Ascending aorta (tissue), 2 donors: Measurements from ENCODE around the gene ANKS3. TPM values are rescaled to one million over a fixed set of nuclear protein-coding genes. Genes with fewer than 3 reads are reported as not detected.

Experiments used
- DNase-seq, 2 donors: peaks; one replicate each; pipeline ENCODE4 v3.0.0-alpha.2; 2019; ENCODE audit warnings: low spot score in 2 of 2
- H3K27ac ChIP-seq, 2 donors: fragments of 200-600 bp; sonication (generic); one replicate each; pipeline ENCODE4 v1.5.1; 2016 to 2017; ENCODE audit warnings: mild to moderate bottlenecking in 1 of 2
- H3K27me3 ChIP-seq: fragments of 200-600 bp; sonication (generic); one replicate; pipeline ENCODE4 v1.5.1; 2017
- H3K36me3 ChIP-seq, 2 donors: fragments of 200-600 bp; sonication (generic); one replicate each; pipeline ENCODE4 v1.5.1; 2016
- H3K4me1 ChIP-seq, 2 donors: fragments of 200-600 bp; sonication (generic); one replicate each; pipeline ENCODE4 v1.5.1; 2016 to 2017; ENCODE audit warnings: mild to moderate bottlenecking in 1 of 2
- H3K4me3 ChIP-seq, 2 donors: fragments of 200-600 bp; sonication (generic); one replicate each; pipeline ENCODE4 v1.5.1; 2016 to 2017; ENCODE audit warnings: mild to moderate bottlenecking in 1 of 2
- H3K9me3 ChIP-seq, 2 donors: fragments of 200-600 bp; sonication (generic); one replicate each; pipeline ENCODE4 v1.5.1; 2016
- CTCF ChIP-seq, 3 experiments: fragments of 200-600 bp in 2 of 3; fragments of 450-650 bp in 1 of 3; sonication (generic) in 2 of 3; IDR thresholded peaks; one replicate each; pipeline ENCODE4 v1.5.1; 2016 to 2019; ENCODE audit warnings: antibody characterized with exemption in 3 of 3, mild to moderate bottlenecking in 1 of 3, moderate library complexity in 1 of 3
- intact Hi-C: fragments of 100-400 bp; cut with DNase I; formaldehyde crosslinking; loops from one replicate; pipeline ENCODE4 v1.15.1; 2023
- total RNA-seq: library from RNA; depleted of rRNA; stranded (reverse); fragments of >200 nt; gene quantifications from one replicate; pipeline ENCODE4 v1.1.0, GENCODE V29; 2016

The ANKS3 gene
- total RNA-seq, 1 donor from 2014 or later = 55.9 TPM

- intact Hi-C loops = no loop called here
- no peak for TF ChIP-seq CTCF (IDR thresholded peaks at IDR 0.05)
- Histone ChIP-seq H3K4me3 (no peak overlapping the region), H3K36me3 (peaks cover 21 to 23% of the 10 kb centered on the region in 2 donors), H3K9me3 (no peaks in the 10 kb centered on the region), H3K27ac (no peak overlapping the region), H3K27me3 (no peaks in the 10 kb centered on the region), H3K4me1 (no peaks in the 10 kb centered on the region)
- no peak for DNase-seq
These were observed 87.1 kb downstream of the ANKS3 start for GRCh38 chr16:4646773-4647643.

Other genes with a start within 250 kb of the ANKS3 start
- gene CDIP1, start 195.5 kb downstream of the ANKS3 start, total RNA-seq = 36.9 TPM
- gene C16orf96, start 177.9 kb downstream of the ANKS3 start, total RNA-seq = not detected
- 4.6 TPM for gene UBALD1, start 119.4 kb downstream of the ANKS3 start, total RNA-seq
- 201 TPM for gene MGRN1, start 109.4 kb downstream of the ANKS3 start, total RNA-seq
- gene NUDT16L1, start 40.7 kb downstream of the ANKS3 start, total RNA-seq = 77.3 TPM
- gene DNAAF8, start 266 bp upstream of the ANKS3 start, total RNA-seq = not detected
- gene ZNF500, start 32.9 kb upstream of the ANKS3 start, total RNA-seq = 13.7 TPM
- not detected for gene SEPTIN12, start 54.1 kb upstream of the ANKS3 start, total RNA-seq
- not detected for gene SMIM22, start 61.1 kb upstream of the ANKS3 start, total RNA-seq
- 10.5 TPM for gene ROGDI, start 68.4 kb upstream of the ANKS3 start, total RNA-seq
- 39.2 TPM for gene GLYR1, start 113.0 kb upstream of the ANKS3 start, total RNA-seq
- gene UBN1, start 113.2 kb upstream of the ANKS3 start, total RNA-seq = 31.8 TPM
- gene PPL, start 202.9 kb upstream of the ANKS3 start, total RNA-seq = 25.7 TPM
- 5.7 TPM for gene SEC14L5, start 224.1 kb upstream of the ANKS3 start, total RNA-seq